ENCODE data around the gene BMPR1B. TPM values are rescaled to one million over a fixed set of nuclear protein-coding genes. Genes with fewer than 3 reads are reported as not detected.

The BMPR1B gene
- total and polyA plus RNA-seq, 2 experiments from 2014 or later = 1.6 to 3.3 TPM

GRCh38 chr4:94732358-94732698, 25.4 kb upstream of the BMPR1B start:
- Histone ChIP-seq H3K9me2 (replicated peaks; ENCODE audit: insufficient read depth) (no peaks in the 10 kb centered on the region), H3K9me3 (ENCODE audit: low read depth) (no peaks in the 10 kb centered on the region), H3K4me1 (ENCODE audit: insufficient read depth) (no peaks in the 10 kb centered on the region), H3K27ac (no peak overlapping the region), H3K79me2 (no peaks in the 10 kb centered on the region), H3K27me3 (no peaks in the 10 kb centered on the region), H2AFZ (no peak overlapping the region), H3K4me3 (no peak overlapping the region), H3K4me2 (no peak overlapping the region), H4K20me1 (ENCODE audit: insufficient read depth, poor library complexity, severe bottlenecking) (no peaks in the 10 kb centered on the region), H3K36me3 (replicated peaks; ENCODE audit: insufficient read depth, low read depth) (no peaks in the 10 kb centered on the region)
- DNase-seq (ENCODE audit: low spot score) = no peak
- TF ChIP-seq CTCF (IDR thresholded peaks at IDR 0.05; ENCODE audit: poor library complexity) (no peak), EZH2 (IDR thresholded peaks at IDR 0.05; ENCODE audit: borderline replicate concordance) (no peak), EZH2phosphoT487 (IDR thresholded peaks at IDR 0.05; ENCODE audit: low read depth, severe bottlenecking, unreplicated experiment) (no peak)

- no peak for DNase-seq (ENCODE audit: low spot score)
- no peak for TF ChIP-seq EZH2 (IDR thresholded peaks at IDR 0.05; ENCODE audit: borderline replicate concordance)
- no peak for TF ChIP-seq CTCF (IDR thresholded peaks at IDR 0.05; ENCODE audit: poor library complexity)
- no peak for TF ChIP-seq EZH2phosphoT487 (IDR thresholded peaks at IDR 0.05; ENCODE audit: low read depth, severe bottlenecking, unreplicated experiment)
- Histone ChIP-seq H3K27me3 (no peaks in the 10 kb centered on the region), H3K36me3 (replicated peaks; ENCODE audit: insufficient read depth, low read depth) (no peaks in the 10 kb centered on the region), H3K4me3 (no peak overlapping the region), H3K27ac (no peak overlapping the region), H3K9me3 (ENCODE audit: low read depth) (no peaks in the 10 kb centered on the region), H3K79me2 (no peaks in the 10 kb centered on the region), H4K20me1 (ENCODE audit: insufficient read depth, poor library complexity, severe bottlenecking) (no peaks in the 10 kb centered on the region), H2AFZ (no peak overlapping the region), H3K9me2 (replicated peaks; ENCODE audit: insufficient read depth) (no peaks in the 10 kb centered on the region), H3K4me1 (ENCODE audit: insufficient read depth) (no peaks in the 10 kb centered on the region), H3K4me2 (no peak overlapping the region)
- 85% methylated on average over 6 of the region's 6 CpGs for WGBS (ENCODE audit: low lambda C conversion rate, missing lambda C conversion rate)
These were observed 18.0 kb upstream of the BMPR1B start for GRCh38 chr4:94739741-94740140.

GRCh38 chr4:94741304-94741703, 16.5 kb upstream of the BMPR1B start:
- no peak overlapping the region for H2AFZ ChIP-seq
- no peaks in the 10 kb centered on the region for H3K36me3 ChIP-seq (replicated peaks; ENCODE audit: insufficient read depth, low read depth)
- no peak overlapping the region for H3K4me2 ChIP-seq
- H3K27me3 ChIP-seq = no peaks in the 10 kb centered on the region
- H3K4me1 ChIP-seq (ENCODE audit: insufficient read depth) = no peaks in the 10 kb centered on the region
- no peaks in the 10 kb centered on the region for H3K79me2 ChIP-seq
- DNase-seq (ENCODE audit: low spot score) = no peak
- H3K4me3 ChIP-seq = no peak overlapping the region
- WGBS (ENCODE audit: low lambda C conversion rate, missing lambda C conversion rate) = 70% methylated on average over 1 of the region's 1 CpG
- H3K9me2 ChIP-seq (replicated peaks; ENCODE audit: insufficient read depth) = no peaks in the 10 kb centered on the region
- no peak overlapping the region for H3K27ac ChIP-seq
- no peaks in the 10 kb centered on the region for H4K20me1 ChIP-seq (ENCODE audit: insufficient read depth, poor library complexity, severe bottlenecking)
- no peaks in the 10 kb centered on the region for H3K9me3 ChIP-seq (ENCODE audit: low read depth)
- TF ChIP-seq CTCF (IDR thresholded peaks at IDR 0.05; ENCODE audit: poor library complexity) (no peak), EZH2phosphoT487 (IDR thresholded peaks at IDR 0.05; ENCODE audit: low read depth, severe bottlenecking, unreplicated experiment) (no peak), EZH2 (IDR thresholded peaks at IDR 0.05; ENCODE audit: borderline replicate concordance) (no peak)

GRCh38 chr4:94743838-94744237, 13.9 kb upstream of the BMPR1B start:
- Histone ChIP-seq H3K79me2 (no peaks in the 10 kb centered on the region), H3K27me3 (no peaks in the 10 kb centered on the region), H3K9me2 (replicated peaks; ENCODE audit: insufficient read depth) (no peaks in the 10 kb centered on the region), H2AFZ (no peak overlapping the region), H4K20me1 (ENCODE audit: insufficient read depth, poor library complexity, severe bottlenecking) (no peaks in the 10 kb centered on the region), H3K36me3 (replicated peaks; ENCODE audit: insufficient read depth, low read depth) (no peaks in the 10 kb centered on the region), H3K9me3 (ENCODE audit: low read depth) (no peaks in the 10 kb centered on the region), H3K27ac (no peak overlapping the region), H3K4me3 (no peak overlapping the region), H3K4me2 (no peak overlapping the region), H3K4me1 (ENCODE audit: insufficient read depth) (no peaks in the 10 kb centered on the region)
- DNase-seq (ENCODE audit: low spot score) = no peak
- 80% methylated on average over 3 of the region's 3 CpGs for WGBS (ENCODE audit: low lambda C conversion rate, missing lambda C conversion rate)
- TF ChIP-seq EZH2 (IDR thresholded peaks at IDR 0.05; ENCODE audit: borderline replicate concordance) = no peak

Data from hepatocyte (in vitro differentiated cells).